B cell (primary cell): Measurements from ENCODE around the gene RIMS3. TPM values are rescaled to one million over a fixed set of nuclear protein-coding genes. Genes with fewer than 3 reads are reported as not detected.

Source experiments
- ATAC-seq: fragments of 200-7000 bp; cut with Tn5 transposase; one replicate; pipeline ENCODE4 v1.10.0; 2021; ENCODE audit warnings: low read depth, mild to moderate bottlenecking, moderate number of reproducible peaks, moderate library complexity
- CTCF ChIA-PET: fragments of 350-600 bp; sonication (Branson Sonifier 250); formaldehyde crosslinking; loops from one replicate; lab custom pipeline; 2021; ENCODE audit warnings: antibody characterized with exemption, inconsistent platforms; lab: Charles Lee
- POLR2A ChIA-PET: fragments of 350-600 bp; sonication (Branson Sonifier 250); formaldehyde crosslinking; loops from one replicate; lab custom pipeline; 2021; ENCODE audit warnings: antibody characterized with exemption; lab: Charles Lee
- DNase-seq: peaks from one replicate; pipeline ENCODE4 v3.0.0; 2013
- H2AFZ ChIP-seq: 2 replicates; pipeline ENCODE4 v1.6.1; 2012; ENCODE audit warnings: mild to moderate bottlenecking, low read depth, low read length; ENCODE audit not compliant: insufficient read depth, poor library complexity, severe bottlenecking
- H3K27ac ChIP-seq, 2 donors: 1 replicate in 1 of 2; 2 replicates in 1 of 2; pipeline ENCODE4 v1.5.1; 2012 to 2013; ENCODE audit warnings: low read length in 2 of 2, mild to moderate bottlenecking in 2 of 2, moderate library complexity in 1 of 2
- H3K27me3 ChIP-seq, 4 experiments: fragments of 200-600 bp in 1 of 4; sonication (generic) in 1 of 4; replicated peaks in 1 of 4; 1 replicate in 2 of 4; 2 replicates in 2 of 4; pipeline versions ENCODE4 v1.6.1 to v1.7.0; 2013 to 2016; ENCODE audit warnings: low read length in 3 of 4, mild to moderate bottlenecking in 2 of 4, mixed read lengths in 1 of 4, moderate library complexity in 1 of 4; ENCODE audit not compliant: insufficient read depth in 4 of 4, control insufficient read depth in 3 of 4; ENCODE audit errors: control extremely low read depth in 1 of 4
- H3K36me3 ChIP-seq, 2 experiments: replicated peaks in 1 of 2; 1 replicate in 1 of 2; 2 replicates in 1 of 2; pipeline versions ENCODE4 v1.6.1 to v1.7.1; 2013; ENCODE audit warnings: low read length in 1 of 2; ENCODE audit not compliant: insufficient read depth in 2 of 2, control insufficient read depth in 1 of 2; ENCODE audit errors: control extremely low read depth in 1 of 2, extremely low read depth in 1 of 2
- H3K4me1 ChIP-seq, 2 donors: fragments of 200-600 bp in 1 of 2; sonication (generic) in 1 of 2; 1 replicate in 1 of 2; 2 replicates in 1 of 2; pipeline versions ENCODE4 v1.5.1 to v1.6.1; 2013 to 2017; ENCODE audit warnings: low read length in 2 of 2; ENCODE audit not compliant: control insufficient read depth in 2 of 2, insufficient read depth in 2 of 2
- H3K4me2 ChIP-seq: replicated peaks from 2 replicates; pipeline ENCODE3; 2012; ENCODE audit warnings: mild to moderate bottlenecking, low read depth, low read length; ENCODE audit not compliant: poor library complexity, severe bottlenecking
- H3K4me3 ChIP-seq, 5 experiments: fragments of 200-600 bp in 1 of 5; sonication (generic) in 1 of 5; 1 replicate in 3 of 5; 2 replicates in 2 of 5; pipeline versions ENCODE4 v1.5.1 to v1.7.0; 2011 to 2016; ENCODE audit warnings: low read length in 4 of 5, mild to moderate bottlenecking in 4 of 5, low read depth in 2 of 5, control low read depth in 1 of 5, moderate library complexity in 1 of 5; ENCODE audit not compliant: insufficient read depth in 1 of 5; ENCODE audit errors: control extremely low read depth in 1 of 5, extremely low read depth in 1 of 5
- H3K79me2 ChIP-seq: fragments of 200-600 bp; sonication (generic); one replicate; pipeline ENCODE4 v1.6.0; 2016; ENCODE audit warnings: low read length; ENCODE audit not compliant: control insufficient read depth, insufficient read depth
- H3K9ac ChIP-seq: fragments of 200-600 bp; sonication (generic); 2 replicates; pipeline ENCODE4 v1.6.1; 2017; ENCODE audit warnings: mild to moderate bottlenecking, low read length, moderate library complexity
- H3K9me3 ChIP-seq, 3 donors: one replicate each; pipeline versions ENCODE4 v1.6.1 to v1.7.1; 2013; ENCODE audit warnings: low read length in 2 of 3; ENCODE audit not compliant: control insufficient read depth in 2 of 3, insufficient read depth in 1 of 3; ENCODE audit errors: control extremely low read depth in 1 of 3
- H4K20me1 ChIP-seq: 2 replicates; pipeline ENCODE4 v1.6.0; 2012; ENCODE audit warnings: mild to moderate bottlenecking, low read length; ENCODE audit not compliant: insufficient read depth, control insufficient read depth, poor library complexity, severe bottlenecking
- H3K27ac Mint-ChIP-seq: one replicate; pipeline ENCODE4 v1.8.0; 2021; ENCODE audit warnings: mixed read lengths
- H3K27me3 Mint-ChIP-seq: one replicate; pipeline ENCODE4 v1.8.0; 2021; ENCODE audit warnings: mixed read lengths
- H3K4me1 Mint-ChIP-seq: one replicate; pipeline ENCODE4 v1.8.0; 2021; ENCODE audit warnings: mixed read lengths
- H3K4me3 Mint-ChIP-seq: one replicate; pipeline ENCODE4 v1.8.0; 2021; ENCODE audit warnings: mixed read lengths
- H3K9me3 Mint-ChIP-seq: one replicate; pipeline ENCODE4 v1.8.0; 2022; ENCODE audit warnings: mixed read lengths; ENCODE audit not compliant: insufficient read depth
- CTCF ChIP-seq: fragments of 200-600 bp; IDR thresholded peaks from one replicate; pipeline ENCODE4 v1.8.0; 2022; ENCODE audit warnings: antibody characterized with exemption, mild to moderate bottlenecking
- EZH2 ChIP-seq: IDR thresholded peaks from 2 replicates; pipeline ENCODE4 v1.6.1; 2012; ENCODE audit warnings: borderline replicate concordance, low read depth, mild to moderate bottlenecking, moderate library complexity, low read length; ENCODE audit not compliant: insufficient read depth, poor library complexity, severe bottlenecking
- WGBS: methylation state at CpG from one replicate; pipeline ENCODE4 v1.1.5; 2013; ENCODE audit warnings: missing lambda C conversion rate; ENCODE audit not compliant: insufficient coverage; 5-methylcytosine and 5-hydroxymethylcytosine counted together
- intact Hi-C: fragments of 100-400 bp; cut with micrococcal nuclease; formaldehyde crosslinking; loops from one replicate; pipeline ENCODE4 v1.10.0; 2022
- polyA plus RNA-seq: library from polyadenylated mRNA; depleted of rRNA; stranded (reverse); fragments of >200 nt; gene quantifications from 2 replicates; pipeline ENCODE4 v1.2.3, GENCODE V29; 2012
- total RNA-seq, 2 donors: library from RNA; stranded (reverse); fragments of 120-200 nt in 1 of 2; gene quantifications; 1 replicate in 1 of 2; 2 replicates in 1 of 2; pipeline versions ENCODE4 v1.2.3 to v1.2.4, GENCODE V29; 2013 to 2022

The RIMS3 gene
- total and polyA plus RNA-seq, 2 donors (not counting 1 experiment from before 2014, with no cell fraction given): 1.1 to 5.4 TPM

- Mint-ChIP-seq H3K27ac (peak overlapping the region; percentile 67), H3K4me1 (peaks cover 84% of the 10 kb centered on the region), H3K4me3 (peak overlapping the region; percentile 17), H3K9me3 (no peaks in the 10 kb centered on the region), H3K27me3 (no peaks in the 10 kb centered on the region)
- H3K4me3 ChIP-seq: no peak overlapping the region
- no peak overlapping the region for H3K4me2 ChIP-seq
- WGBS: no CpG with 5 or more reads among the region's 5 CpGs
- no peak for ATAC-seq
- no peak overlapping the region for H2AFZ ChIP-seq
- ChIA-PET CTCF (no interaction called here), POLR2A (no interaction called here)
- peaks cover 100% of the 10 kb centered on the region for H3K79me2 ChIP-seq
- no peaks in the 10 kb centered on the region for H3K36me3 ChIP-seq
- H3K9ac ChIP-seq: no peak overlapping the region
- H3K27me3 ChIP-seq: no peaks in the 10 kb centered on the region
- H4K20me1 ChIP-seq: peaks cover 14% of the 10 kb centered on the region
- H3K27ac ChIP-seq: no peak overlapping the region
- H3K4me1 ChIP-seq: peaks cover 56 to 85% of the 10 kb centered on the region in 2 donors
- H3K9me3 ChIP-seq: no peaks in the 10 kb centered on the region
- no peak for TF ChIP-seq EZH2
- no peak for TF ChIP-seq CTCF
- intact Hi-C loops: loop anchor here (10.0 kb wide), 2 partner anchors 223 to 313 kb away; partner anchors contain the start of gene ZFP69
- DNase-seq: no peak
Observed at GRCh38 chr1:40697436-40697835, 32.0 kb upstream of the RIMS3 start.

DNA sequence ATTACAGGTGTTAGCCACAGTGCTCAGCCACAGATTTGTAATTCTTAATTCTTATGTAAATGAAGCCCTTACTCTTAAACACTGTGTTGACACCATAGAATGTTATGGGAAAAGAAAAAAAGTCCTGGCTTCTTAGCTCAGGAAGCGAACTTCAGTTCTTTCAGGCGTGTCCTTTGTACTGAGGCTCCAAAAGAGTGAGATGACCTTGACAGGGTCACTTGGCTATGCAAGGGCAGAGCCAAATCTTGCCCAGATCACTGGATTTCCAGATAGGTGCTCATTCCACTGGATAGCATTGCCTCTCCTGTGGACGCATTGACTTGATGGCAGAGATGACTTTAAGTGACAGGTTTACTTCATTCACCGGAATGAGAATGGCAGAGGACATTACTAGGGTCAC, 30.8 kb upstream of the RIMS3 start:
- POLR2A ChIA-PET: interaction anchor here (0.7 kb wide), 1 partner anchor 20 kb away, joined by 7 read pairs; no protein-coding TSS in a partner anchor
- TF ChIP-seq EZH2 (no peak), CTCF (no peak)
- Mint-ChIP-seq H3K4me3 (no peak overlapping the region), H3K27ac (peak overlapping the region; percentile 37), H3K27me3 (no peaks in the 10 kb centered on the region), H3K9me3 (no peaks in the 10 kb centered on the region), H3K4me1 (peaks cover 83% of the 10 kb centered on the region)
- peak overlapping the region; percentile 5 for H3K4me2 ChIP-seq
- peaks cover 0 to 1% (median 0%) of the 10 kb centered on the region in 3 donors for H3K9me3 ChIP-seq
- H2AFZ ChIP-seq: no peak overlapping the region
- H3K4me1 ChIP-seq: peaks cover 45 to 77% of the 10 kb centered on the region in 2 donors
- no peaks in the 10 kb centered on the region for H3K27me3 ChIP-seq
- CTCF ChIA-PET: interaction anchor here (8.5 kb wide), 1 partner anchor 28 kb away, joined by 48 read pairs; the partner anchor contains the start of gene RIMS3
- ATAC-seq (no peak), DNase-seq (no peak)
- intact Hi-C loops: loop anchor here (10.0 kb wide), 2 partner anchors 221 to 311 kb away; partner anchors contain the start of gene ZFP69
- peak overlapping the region in 1 of 2 donors; percentile 24 for H3K27ac ChIP-seq
- H3K36me3 ChIP-seq: no peaks in the 10 kb centered on the region
- H4K20me1 ChIP-seq: peaks cover 10% of the 10 kb centered on the region
- peaks cover 92% of the 10 kb centered on the region for H3K79me2 ChIP-seq
- no peak overlapping the region for H3K4me3 ChIP-seq
- no peak overlapping the region for H3K9ac ChIP-seq
- 90% methylated on average over 4 of the region's 4 CpGs for WGBS
